SK-N-SH treated with all-trans-retinoic acid at 6 μM for 48 hours (cell line): Measurements from ENCODE around the gene TMEM213.

ENCODE experiments used
- ATAC-seq: fragments of 200-7000 bp; cut with Tn5 transposase; 3 replicates; pipeline ENCODE4 v1.9.1; 2020; ENCODE audit warnings: mild to moderate bottlenecking, moderate library complexity
- ARNTL ChIP-seq: fragments of 450-650 bp; formaldehyde crosslinking; IDR thresholded peaks from 2 replicates; pipeline ENCODE4 v1.5.0; 2020; ENCODE audit warnings: low read depth, mild to moderate bottlenecking, moderate library complexity, borderline replicate concordance
- BACH2 ChIP-seq: fragments of 250-450 bp; sonication (Bioruptor Pico); IDR thresholded peaks from 2 replicates; pipeline ENCODE4 v1.9.0; 2021; ENCODE audit warnings: mild to moderate bottlenecking, borderline replicate concordance
- CSDC2 ChIP-seq: fragments of 250-450 bp; sonication (Bioruptor Pico); IDR thresholded peaks from 2 replicates; pipeline ENCODE4 v1.5.0; 2020; ENCODE audit warnings: mild to moderate bottlenecking, moderate library complexity
- ESRRG ChIP-seq: fragments of 250-450 bp; sonication (Bioruptor Pico); IDR thresholded peaks from 2 replicates; pipeline ENCODE4 v1.6.1; 2021; ENCODE audit warnings: mild to moderate bottlenecking
- GLIS3 ChIP-seq: fragments of 250-450 bp; sonication (Bioruptor Pico); IDR thresholded peaks from 2 replicates; pipeline ENCODE4 v1.5.0; 2020; ENCODE audit warnings: mild to moderate bottlenecking, moderate library complexity
- ISL1 ChIP-seq: fragments of 250-450 bp; sonication (Bioruptor Pico); IDR thresholded peaks from 2 replicates; pipeline ENCODE4 v2.1.2; 2022; ENCODE audit warnings: mild to moderate bottlenecking, moderate library complexity
- RARB ChIP-seq: fragments of 250-450 bp; sonication (Bioruptor Pico); IDR thresholded peaks from 2 replicates; pipeline ENCODE4 v1.8.0; 2021; ENCODE audit warnings: mild to moderate bottlenecking, moderate library complexity
- SNAI2 ChIP-seq: fragments of 250-450 bp; sonication (Bioruptor Pico); IDR thresholded peaks from 2 replicates; pipeline ENCODE4 v1.5.0; 2020; ENCODE audit warnings: mild to moderate bottlenecking, moderate library complexity
- TCF4 ChIP-seq: fragments of 250-450 bp; sonication (Bioruptor Pico); IDR thresholded peaks from 2 replicates; pipeline ENCODE4 v1.8.0; 2021; ENCODE audit warnings: mild to moderate bottlenecking, moderate library complexity, borderline replicate concordance
- TOX ChIP-seq: fragments of 250-450 bp; sonication (Bioruptor Pico); IDR thresholded peaks from 2 replicates; pipeline ENCODE4 v1.8.0; 2021; ENCODE audit warnings: mild to moderate bottlenecking, moderate library complexity, borderline replicate concordance
- ZC3H10 ChIP-seq: fragments of 250-450 bp; sonication (Bioruptor Pico); IDR thresholded peaks from 2 replicates; pipeline ENCODE4 v1.5.1; 2021; ENCODE audit warnings: mild to moderate bottlenecking, moderate library complexity
- ZFP3 ChIP-seq: fragments of 250-450 bp; sonication (Bioruptor Pico); IDR thresholded peaks from 2 replicates; pipeline ENCODE4 v1.5.0; 2020; ENCODE audit warnings: mild to moderate bottlenecking, moderate library complexity
- ZFP30 ChIP-seq: fragments of 450-650 bp; formaldehyde crosslinking; IDR thresholded peaks from 2 replicates; pipeline ENCODE4 v1.5.0; 2022; ENCODE audit warnings: mild to moderate bottlenecking, moderate library complexity
- ZNF565 ChIP-seq: fragments of 450-650 bp; formaldehyde crosslinking; conservative IDR thresholded peaks from 2 replicates; pipeline ENCODE4 v1.5.0; 2020; ENCODE audit warnings: low read depth, mild to moderate bottlenecking, moderate library complexity
- ZNF70 ChIP-seq: fragments of 450-650 bp; formaldehyde crosslinking; IDR thresholded peaks from 2 replicates; pipeline ENCODE4 v1.5.0; 2020; ENCODE audit warnings: mild to moderate bottlenecking, moderate library complexity
- ZNF8 ChIP-seq: fragments of 450-650 bp; formaldehyde crosslinking; IDR thresholded peaks from 2 replicates; pipeline ENCODE4 v1.5.0; 2020; ENCODE audit warnings: mild to moderate bottlenecking, moderate library complexity
- TF ChIP-seq, protein P1 (sequence below): fragments of 250-450 bp; sonication (Bioruptor Pico); IDR thresholded peaks from 2 replicates; pipeline ENCODE4 v1.8.0; 2020; ENCODE audit warnings: mild to moderate bottlenecking, moderate library complexity, borderline replicate concordance
- TF ChIP-seq, protein P2 (sequence below): fragments of 250-450 bp; sonication (Bioruptor Pico); IDR thresholded peaks from 2 replicates; pipeline ENCODE4 v1.8.0; 2021; ENCODE audit warnings: low read depth, mild to moderate bottlenecking, moderate library complexity, borderline replicate concordance
- TF ChIP-seq, protein P3 (sequence below): fragments of 250-450 bp; sonication (Bioruptor Pico); IDR thresholded peaks from 2 replicates; pipeline ENCODE4 v1.5.1; 2020; ENCODE audit warnings: low read depth, mild to moderate bottlenecking, moderate library complexity
- TF ChIP-seq, protein P4 (sequence below): fragments of 250-450 bp; sonication (Bioruptor Pico); IDR thresholded peaks from 2 replicates; pipeline ENCODE4 v1.5.0; 2020; ENCODE audit warnings: mild to moderate bottlenecking, moderate library complexity

Gene TMEM213

DNA sequence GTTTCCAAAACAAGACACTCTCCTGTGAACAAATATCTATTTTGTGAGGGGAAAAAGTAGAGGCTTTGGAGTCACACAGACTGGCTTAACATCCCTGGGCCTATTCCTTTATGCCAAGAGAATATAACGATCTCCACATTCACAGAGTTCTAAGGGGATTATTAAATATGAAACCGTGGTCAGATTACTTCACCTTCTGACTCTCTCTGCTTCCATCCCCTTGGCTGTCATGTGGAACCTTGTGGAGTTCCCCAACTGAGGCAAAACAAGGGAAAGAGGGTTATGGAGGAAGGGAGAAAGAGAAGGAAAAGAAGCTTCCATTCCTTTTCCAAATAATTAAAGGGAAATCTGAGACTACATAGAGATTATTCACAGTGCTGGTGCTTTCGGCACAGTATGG is 55.7 kb downstream of the TMEM213 start (continued):
- TF ChIP-seq, protein P1, sequence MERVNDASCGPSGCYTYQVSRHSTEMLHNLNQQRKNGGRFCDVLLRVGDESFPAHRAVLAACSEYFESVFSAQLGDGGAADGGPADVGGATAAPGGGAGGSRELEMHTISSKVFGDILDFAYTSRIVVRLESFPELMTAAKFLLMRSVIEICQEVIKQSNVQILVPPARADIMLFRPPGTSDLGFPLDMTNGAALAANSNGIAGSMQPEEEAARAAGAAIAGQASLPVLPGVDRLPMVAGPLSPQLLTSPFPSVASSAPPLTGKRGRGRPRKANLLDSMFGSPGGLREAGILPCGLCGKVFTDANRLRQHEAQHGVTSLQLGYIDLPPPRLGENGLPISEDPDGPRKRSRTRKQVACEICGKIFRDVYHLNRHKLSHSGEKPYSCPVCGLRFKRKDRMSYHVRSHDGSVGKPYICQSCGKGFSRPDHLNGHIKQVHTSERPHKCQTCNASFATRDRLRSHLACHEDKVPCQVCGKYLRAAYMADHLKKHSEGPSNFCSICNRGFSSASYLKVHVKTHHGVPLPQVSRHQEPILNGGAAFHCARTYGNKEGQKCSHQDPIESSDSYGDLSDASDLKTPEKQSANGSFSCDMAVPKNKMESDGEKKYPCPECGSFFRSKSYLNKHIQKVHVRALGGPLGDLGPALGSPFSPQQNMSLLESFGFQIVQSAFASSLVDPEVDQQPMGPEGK (CRISPR knock-in tag): no peak
- TF ChIP-seq ZFP3 (CRISPR knock-in tag) (no peak), BACH2 (no peak), TOX (CRISPR knock-in tag) (no peak)
- TF ChIP-seq, protein P2, sequence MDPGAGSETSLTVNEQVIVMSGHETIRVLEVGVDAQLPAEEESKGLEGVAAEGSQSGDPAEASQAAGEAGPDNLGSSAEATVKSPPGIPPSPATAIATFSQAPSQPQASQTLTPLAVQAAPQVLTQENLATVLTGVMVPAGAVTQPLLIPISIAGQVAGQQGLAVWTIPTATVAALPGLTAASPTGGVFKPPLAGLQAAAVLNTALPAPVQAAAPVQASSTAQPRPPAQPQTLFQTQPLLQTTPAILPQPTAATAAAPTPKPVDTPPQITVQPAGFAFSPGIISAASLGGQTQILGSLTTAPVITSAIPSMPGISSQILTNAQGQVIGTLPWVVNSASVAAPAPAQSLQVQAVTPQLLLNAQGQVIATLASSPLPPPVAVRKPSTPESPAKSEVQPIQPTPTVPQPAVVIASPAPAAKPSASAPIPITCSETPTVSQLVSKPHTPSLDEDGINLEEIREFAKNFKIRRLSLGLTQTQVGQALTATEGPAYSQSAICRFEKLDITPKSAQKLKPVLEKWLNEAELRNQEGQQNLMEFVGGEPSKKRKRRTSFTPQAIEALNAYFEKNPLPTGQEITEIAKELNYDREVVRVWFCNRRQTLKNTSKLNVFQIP (CRISPR knock-in tag): no peak

DNA sequence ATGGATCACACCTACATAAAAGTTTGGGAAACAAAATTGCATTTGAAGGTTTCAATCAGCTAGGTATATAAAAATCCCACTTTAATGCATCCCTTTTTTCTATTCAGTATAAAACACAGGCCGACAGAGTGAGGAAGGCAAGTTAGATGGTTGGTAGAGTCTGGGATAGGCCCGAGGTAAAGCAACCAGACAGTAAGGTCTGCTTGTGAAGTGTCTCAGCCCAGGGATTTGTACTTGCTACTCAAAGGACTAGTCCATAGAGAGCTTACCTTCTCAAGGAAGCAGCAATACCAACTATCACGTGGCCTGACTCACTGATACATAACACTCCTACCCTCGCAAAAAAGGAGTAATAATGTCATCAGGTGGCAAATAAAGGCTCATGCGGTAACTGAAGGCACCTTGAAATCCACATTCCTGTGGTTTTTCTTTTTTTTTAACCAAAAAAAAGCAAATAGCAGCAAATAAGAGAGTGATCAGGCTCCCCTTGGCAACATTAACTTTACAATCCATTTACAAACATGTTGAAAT is 56.4 kb downstream of the TMEM213 start:
- no peak for ATAC-seq
- TF ChIP-seq, protein P2 (CRISPR knock-in tag): no peak
- TF ChIP-seq GLIS3 (no peak), ZNF70 (CRISPR knock-in tag) (no peak), ESRRG (no peak), ZC3H10 (CRISPR knock-in tag) (no peak), ZNF565 (CRISPR knock-in tag) (no peak), ARNTL (CRISPR knock-in tag) (no peak), ZFP30 (CRISPR knock-in tag) (no peak), ZFP3 (CRISPR knock-in tag) (no peak), ZNF8 (CRISPR knock-in tag) (no peak), RARB (CRISPR knock-in tag) (no peak), TOX (CRISPR knock-in tag) (no peak), ISL1 (CRISPR knock-in tag) (no peak), CSDC2 (no peak), BACH2 (no peak), SNAI2 (no peak), TCF4 (CRISPR knock-in tag) (no peak)
- TF ChIP-seq, protein P3, sequence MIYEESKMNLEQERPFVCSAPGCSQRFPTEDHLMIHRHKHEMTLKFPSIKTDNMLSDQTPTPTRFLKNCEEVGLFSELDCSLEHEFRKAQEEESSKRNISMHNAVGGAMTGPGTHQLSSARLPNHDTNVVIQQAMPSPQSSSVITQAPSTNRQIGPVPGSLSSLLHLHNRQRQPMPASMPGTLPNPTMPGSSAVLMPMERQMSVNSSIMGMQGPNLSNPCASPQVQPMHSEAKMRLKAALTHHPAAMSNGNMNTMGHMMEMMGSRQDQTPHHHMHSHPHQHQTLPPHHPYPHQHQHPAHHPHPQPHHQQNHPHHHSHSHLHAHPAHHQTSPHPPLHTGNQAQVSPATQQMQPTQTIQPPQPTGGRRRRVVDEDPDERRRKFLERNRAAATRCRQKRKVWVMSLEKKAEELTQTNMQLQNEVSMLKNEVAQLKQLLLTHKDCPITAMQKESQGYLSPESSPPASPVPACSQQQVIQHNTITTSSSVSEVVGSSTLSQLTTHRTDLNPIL (CRISPR knock-in tag): no peak
- TF ChIP-seq, protein P1 (CRISPR knock-in tag): no peak
- TF ChIP-seq, protein P4, sequence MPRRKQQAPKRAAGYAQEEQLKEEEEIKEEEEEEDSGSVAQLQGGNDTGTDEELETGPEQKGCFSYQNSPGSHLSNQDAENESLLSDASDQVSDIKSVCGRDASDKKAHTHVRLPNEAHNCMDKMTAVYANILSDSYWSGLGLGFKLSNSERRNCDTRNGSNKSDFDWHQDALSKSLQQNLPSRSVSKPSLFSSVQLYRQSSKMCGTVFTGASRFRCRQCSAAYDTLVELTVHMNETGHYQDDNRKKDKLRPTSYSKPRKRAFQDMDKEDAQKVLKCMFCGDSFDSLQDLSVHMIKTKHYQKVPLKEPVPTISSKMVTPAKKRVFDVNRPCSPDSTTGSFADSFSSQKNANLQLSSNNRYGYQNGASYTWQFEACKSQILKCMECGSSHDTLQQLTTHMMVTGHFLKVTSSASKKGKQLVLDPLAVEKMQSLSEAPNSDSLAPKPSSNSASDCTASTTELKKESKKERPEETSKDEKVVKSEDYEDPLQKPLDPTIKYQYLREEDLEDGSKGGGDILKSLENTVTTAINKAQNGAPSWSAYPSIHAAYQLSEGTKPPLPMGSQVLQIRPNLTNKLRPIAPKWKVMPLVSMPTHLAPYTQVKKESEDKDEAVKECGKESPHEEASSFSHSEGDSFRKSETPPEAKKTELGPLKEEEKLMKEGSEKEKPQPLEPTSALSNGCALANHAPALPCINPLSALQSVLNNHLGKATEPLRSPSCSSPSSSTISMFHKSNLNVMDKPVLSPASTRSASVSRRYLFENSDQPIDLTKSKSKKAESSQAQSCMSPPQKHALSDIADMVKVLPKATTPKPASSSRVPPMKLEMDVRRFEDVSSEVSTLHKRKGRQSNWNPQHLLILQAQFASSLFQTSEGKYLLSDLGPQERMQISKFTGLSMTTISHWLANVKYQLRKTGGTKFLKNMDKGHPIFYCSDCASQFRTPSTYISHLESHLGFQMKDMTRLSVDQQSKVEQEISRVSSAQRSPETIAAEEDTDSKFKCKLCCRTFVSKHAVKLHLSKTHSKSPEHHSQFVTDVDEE (CRISPR knock-in tag): no peak
- TF ChIP-seq, all 23 proteins: peak for 0
